Activated T-cell treated with anti-CD3 and anti-CD28 coated beads, Interleukin-2, amount 50 U/mL, for 1 hour (primary cell): Measurements from ENCODE around the gene CASP3.
"Not testable (repeated sequence)": the region's sequence is repeated elsewhere in the genome, so short reads cannot be mapped to it uniquely, and the experiment has no call there.

Experiments
- DNase-seq: peaks from one replicate; pipeline ENCODE4 v3.0.0-alpha.2; 2020

Gene CASP3

GRCh38 chr4:184628103-184628502 lies 21.1 kb downstream of the CASP3 start:
- DNase-seq, result no peak

GRCh38 chr4:184625783-184626596 lies 23.3 kb downstream of the CASP3 start:
- DNase-seq, result not testable (repeated sequence)

- DNase-seq, result no peak
Observed at GRCh38 chr4:184624972-184625554, 24.2 kb downstream of the CASP3 start.

GRCh38 chr4:184624504-184624903 lies 24.7 kb downstream of the CASP3 start:
- not testable (repeated sequence) for DNase-seq

GRCh38 chr4:184621518-184621917 lies 27.7 kb downstream of the CASP3 start:
- DNase-seq, result no peak

GRCh38 chr4:184620212-184620867 lies 28.9 kb downstream of the CASP3 start:
- no peak for DNase-seq

GRCh38 chr4:184617600-184618196 lies 31.5 kb downstream of the CASP3 start:
- no peak for DNase-seq

- DNase-seq, result no peak
Observed at GRCh38 chr4:184616633-184617551, 32.4 kb downstream of the CASP3 start.

- DNase-seq, result not testable (repeated sequence)
Observed at GRCh38 chr4:184616168-184616567, 33.1 kb downstream of the CASP3 start.

GRCh38 chr4:184614509-184614908 lies 34.7 kb downstream of the CASP3 start:
- DNase-seq, result no peak

GRCh38 chr4:184613405-184613804 lies 35.8 kb downstream of the CASP3 start:
- DNase-seq, result no peak

GRCh38 chr4:184612074-184612473 lies 37.2 kb downstream of the CASP3 start:
- no peak for DNase-seq

GRCh38 chr4:184607429-184607828 lies 41.8 kb downstream of the CASP3 start:
- not testable (repeated sequence) for DNase-seq

- DNase-seq, result not testable (repeated sequence)
Observed at GRCh38 chr4:184602857-184603256, 46.4 kb downstream of the CASP3 start.

- DNase-seq, result not testable (repeated sequence)
Observed at GRCh38 chr4:184600982-184601381, 48.3 kb downstream of the CASP3 start.

- no peak for DNase-seq
Observed at GRCh38 chr4:184599492-184600135, 49.6 kb downstream of the CASP3 start.

- no peak for DNase-seq
Observed at GRCh38 chr4:184598753-184599491, 50.3 kb downstream of the CASP3 start.

- DNase-seq, result no peak
Observed at GRCh38 chr4:184596617-184597185, 52.5 kb downstream of the CASP3 start.

GRCh38 chr4:184596044-184596616 lies 53.1 kb downstream of the CASP3 start:
- DNase-seq, result no peak

- no peak for DNase-seq
Observed at GRCh38 chr4:184595430-184595829, 53.8 kb downstream of the CASP3 start.
